ENCODE measurements around the gene SP100.

Gene SP100

DNA sequence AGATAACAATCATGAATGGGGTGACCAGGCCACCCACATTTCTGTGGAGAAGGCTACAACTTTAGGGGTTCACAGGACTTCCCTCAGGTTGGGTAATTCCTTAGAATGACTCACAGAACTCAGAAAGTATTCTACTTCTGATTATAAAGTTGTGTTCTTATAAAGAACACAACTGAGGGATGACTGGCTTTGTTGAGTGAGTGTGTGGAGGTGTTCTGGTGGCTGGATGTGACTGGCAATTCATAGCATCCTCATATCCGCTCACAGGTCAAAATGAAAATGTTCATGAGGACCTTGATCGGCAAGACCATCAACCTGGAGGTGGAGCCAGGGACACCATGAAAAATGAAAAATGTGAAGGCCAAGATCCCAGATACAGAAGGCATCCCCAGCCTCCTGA lies 153.3 kb downstream of the SP100 start:
- no peaks in the 10 kb centered on the region for H3K9me3 ChIP-seq (ENCODE audit: control insufficient read depth, insufficient read depth, low read length)

GRCh38 chr2:230570987-230571386 lies 155.0 kb downstream of the SP100 start:
- no peaks in the 10 kb centered on the region for H3K4me1 ChIP-seq (ENCODE audit: control insufficient read depth, insufficient read depth, low read length)
- H3K27me3 ChIP-seq (ENCODE audit: control insufficient read depth, insufficient read depth, low read length), result no peaks in the 10 kb centered on the region
- no peaks in the 10 kb centered on the region for H3K36me3 ChIP-seq (ENCODE audit: control insufficient read depth, insufficient read depth, low read length)
- H3K9ac ChIP-seq (ENCODE audit: low read depth, low read length), result no peak overlapping the region
- peaks cover 2% of the 10 kb centered on the region for H3K9me3 ChIP-seq (ENCODE audit: control insufficient read depth, insufficient read depth, low read length)
- no peak overlapping the region for H3K4me3 ChIP-seq (ENCODE audit: low read depth, low read length)

More for the DNA sequence above, 153.3 kb downstream of the SP100 start:
- Histone ChIP-seq H3K36me3 (ENCODE audit: control insufficient read depth, insufficient read depth, low read length) (no peaks in the 10 kb centered on the region), H3K4me1 (ENCODE audit: control insufficient read depth, insufficient read depth, low read length) (no peaks in the 10 kb centered on the region), H3K9ac (ENCODE audit: low read depth, low read length) (no peak overlapping the region), H3K27me3 (ENCODE audit: control insufficient read depth, insufficient read depth, low read length) (no peaks in the 10 kb centered on the region), H3K4me3 (ENCODE audit: low read depth, low read length) (no peak overlapping the region)

GRCh38 chr2:230575642-230576324 lies 159.8 kb downstream of the SP100 start:
- H3K36me3 ChIP-seq (ENCODE audit: control insufficient read depth, insufficient read depth, low read length), result no peaks in the 10 kb centered on the region
- no peaks in the 10 kb centered on the region for H3K27me3 ChIP-seq (ENCODE audit: control insufficient read depth, insufficient read depth, low read length)
- peaks cover 2% of the 10 kb centered on the region for H3K9me3 ChIP-seq (ENCODE audit: control insufficient read depth, insufficient read depth, low read length)
- H3K9ac ChIP-seq (ENCODE audit: low read depth, low read length), result no peak overlapping the region
- no peaks in the 10 kb centered on the region for H3K4me1 ChIP-seq (ENCODE audit: control insufficient read depth, insufficient read depth, low read length)
- no peak overlapping the region for H3K4me3 ChIP-seq (ENCODE audit: low read depth, low read length)

DNA sequence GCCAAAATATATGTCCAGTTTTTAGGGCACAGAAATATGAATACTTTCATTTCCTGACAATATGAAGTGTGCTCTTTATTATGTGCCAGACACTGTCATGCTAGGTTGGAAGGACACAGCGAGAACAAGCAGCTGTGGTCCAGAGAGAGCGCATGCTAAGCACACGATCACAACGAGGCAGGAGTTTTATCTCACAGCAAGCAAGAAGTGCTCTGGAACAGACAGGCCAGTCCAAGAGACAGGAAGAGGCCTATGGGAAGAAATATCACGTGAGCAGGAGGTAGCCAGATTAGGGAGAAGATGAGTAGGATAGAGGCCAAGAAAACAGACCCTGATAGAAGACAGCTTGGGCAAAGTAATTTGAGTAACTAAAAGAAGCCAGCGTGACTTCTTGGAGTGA lies 161.1 kb downstream of the SP100 start:
- Histone ChIP-seq H3K9ac (ENCODE audit: low read depth, low read length) (no peak overlapping the region), H3K4me1 (ENCODE audit: control insufficient read depth, insufficient read depth, low read length) (no peaks in the 10 kb centered on the region), H3K36me3 (ENCODE audit: control insufficient read depth, insufficient read depth, low read length) (no peaks in the 10 kb centered on the region), H3K27me3 (ENCODE audit: control insufficient read depth, insufficient read depth, low read length) (no peaks in the 10 kb centered on the region), H3K4me3 (ENCODE audit: low read depth, low read length) (no peak overlapping the region), H3K9me3 (ENCODE audit: control insufficient read depth, insufficient read depth, low read length) (peaks cover 2% of the 10 kb centered on the region)

DNA sequence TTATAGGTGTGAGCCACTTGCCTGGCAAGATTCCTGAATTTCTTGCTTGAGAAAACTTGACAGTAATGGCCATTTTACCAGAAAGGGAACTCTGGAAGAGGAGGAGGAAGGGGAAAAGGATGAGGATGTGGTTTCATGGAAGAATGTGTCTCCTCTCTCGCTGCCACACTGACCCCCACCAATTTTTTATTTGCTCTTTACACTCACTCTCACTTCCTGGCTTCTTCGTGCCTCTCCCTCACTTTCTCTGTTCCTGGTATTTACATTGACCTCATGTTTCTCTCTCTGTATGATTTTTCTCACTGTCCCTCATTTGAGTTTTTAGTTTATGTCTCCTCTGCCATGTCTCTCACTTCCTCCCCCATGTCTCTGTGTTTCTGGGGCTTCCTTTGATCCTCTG lies 162.1 kb downstream of the SP100 start:
- Histone ChIP-seq H3K27me3 (ENCODE audit: control insufficient read depth, insufficient read depth, low read length) (no peaks in the 10 kb centered on the region), H3K4me3 (ENCODE audit: low read depth, low read length) (no peak overlapping the region), H3K9ac (ENCODE audit: low read depth, low read length) (no peak overlapping the region), H3K9me3 (ENCODE audit: control insufficient read depth, insufficient read depth, low read length) (peaks cover 2% of the 10 kb centered on the region), H3K36me3 (ENCODE audit: control insufficient read depth, insufficient read depth, low read length) (no peaks in the 10 kb centered on the region), H3K4me1 (ENCODE audit: control insufficient read depth, insufficient read depth, low read length) (no peaks in the 10 kb centered on the region)

DNA sequence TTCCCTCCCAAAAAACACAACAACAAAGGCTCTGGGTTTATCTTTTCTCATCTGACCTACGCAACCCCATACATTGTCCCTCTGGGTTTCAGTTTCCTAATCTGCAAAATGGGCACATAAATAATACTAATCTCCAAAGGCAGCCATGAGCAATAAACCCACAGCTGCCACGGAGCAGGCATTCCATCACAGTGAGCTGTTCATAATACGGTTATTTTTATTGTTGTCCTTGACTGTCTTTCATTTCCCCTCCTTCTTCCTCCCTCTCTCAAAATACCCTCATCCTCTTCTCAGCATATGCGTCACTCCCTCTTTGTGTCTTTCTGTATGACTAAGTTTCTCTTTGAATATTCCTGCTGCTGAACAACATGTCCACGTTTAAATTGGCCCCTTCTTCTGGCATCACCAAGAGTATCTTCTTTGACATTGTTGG lies 166.9 kb downstream of the SP100 start:
- H3K36me3 ChIP-seq (ENCODE audit: control insufficient read depth, insufficient read depth, low read length), result no peaks in the 10 kb centered on the region
- H3K4me3 ChIP-seq (ENCODE audit: low read depth, low read length), result no peak overlapping the region
- H3K27me3 ChIP-seq (ENCODE audit: control insufficient read depth, insufficient read depth, low read length), result no peaks in the 10 kb centered on the region
- H3K9me3 ChIP-seq (ENCODE audit: control insufficient read depth, insufficient read depth, low read length), result no peaks in the 10 kb centered on the region
- H3K9ac ChIP-seq (ENCODE audit: low read depth, low read length), result no peak overlapping the region
- H3K4me1 ChIP-seq (ENCODE audit: control insufficient read depth, insufficient read depth, low read length), result no peaks in the 10 kb centered on the region

DNA sequence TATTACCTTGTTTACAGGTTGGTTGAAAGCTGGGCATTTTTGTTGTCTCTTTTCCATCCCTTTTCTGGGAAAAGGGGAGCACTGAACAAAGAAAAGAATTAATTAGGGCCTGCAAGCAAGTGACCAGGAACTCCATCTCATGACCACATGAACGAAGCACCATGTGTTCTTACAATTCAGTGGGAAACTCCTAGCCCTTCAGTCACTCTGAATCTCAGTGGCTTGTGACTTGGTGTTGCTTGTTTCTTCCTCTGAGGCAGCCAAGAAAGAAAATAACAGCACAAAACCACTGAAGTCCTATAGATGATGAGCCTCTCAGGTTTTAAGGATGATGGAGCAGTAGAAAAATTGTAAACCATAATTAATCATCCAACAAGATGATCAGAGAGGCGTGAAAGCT lies 167.6 kb downstream of the SP100 start:
- Histone ChIP-seq H3K36me3 (ENCODE audit: control insufficient read depth, insufficient read depth, low read length) (no peaks in the 10 kb centered on the region), H3K9ac (ENCODE audit: low read depth, low read length) (no peak overlapping the region), H3K4me1 (ENCODE audit: control insufficient read depth, insufficient read depth, low read length) (no peaks in the 10 kb centered on the region), H3K9me3 (ENCODE audit: control insufficient read depth, insufficient read depth, low read length) (no peaks in the 10 kb centered on the region), H3K27me3 (ENCODE audit: control insufficient read depth, insufficient read depth, low read length) (no peaks in the 10 kb centered on the region), H3K4me3 (ENCODE audit: low read depth, low read length) (no peak overlapping the region)

DNA sequence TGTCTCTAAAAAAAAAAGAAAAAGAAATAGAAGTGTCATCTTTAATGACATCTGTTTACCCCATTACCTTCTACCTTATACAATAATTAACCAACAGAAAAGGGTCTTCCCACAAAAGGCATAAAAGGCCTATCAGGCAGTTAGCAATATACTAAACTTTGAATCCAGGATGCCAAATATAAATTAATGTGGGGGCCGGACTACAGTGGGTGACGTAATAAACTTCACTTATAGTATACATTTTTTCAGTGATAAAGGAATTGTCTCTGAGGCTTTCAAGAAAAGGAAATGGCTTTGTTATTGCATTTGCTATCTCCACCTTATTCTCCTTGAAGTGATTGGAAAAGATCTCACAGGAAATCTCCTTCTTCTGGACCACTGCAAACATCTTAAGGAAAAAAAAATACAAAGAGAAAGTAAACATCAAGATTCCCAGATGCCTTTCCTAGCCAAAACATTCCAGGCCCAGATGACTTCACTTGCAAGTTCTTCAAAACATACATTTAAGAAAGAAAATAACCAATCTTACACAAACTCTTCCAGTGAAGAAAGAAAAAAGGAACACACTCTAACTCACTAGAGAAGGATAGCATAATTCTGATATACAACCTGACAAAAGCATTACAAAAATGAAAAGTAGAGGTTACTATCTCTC lies 170.5 kb downstream of the SP100 start:
- no peak overlapping the region for H3K9ac ChIP-seq (ENCODE audit: low read depth, low read length)
- no peak overlapping the region for H3K4me3 ChIP-seq (ENCODE audit: low read depth, low read length)
- no peaks in the 10 kb centered on the region for H3K4me1 ChIP-seq (ENCODE audit: control insufficient read depth, insufficient read depth, low read length)
- no peaks in the 10 kb centered on the region for H3K36me3 ChIP-seq (ENCODE audit: control insufficient read depth, insufficient read depth, low read length)
- H3K27me3 ChIP-seq (ENCODE audit: control insufficient read depth, insufficient read depth, low read length), result no peaks in the 10 kb centered on the region
- no peaks in the 10 kb centered on the region for H3K9me3 ChIP-seq (ENCODE audit: control insufficient read depth, insufficient read depth, low read length)

DNA sequence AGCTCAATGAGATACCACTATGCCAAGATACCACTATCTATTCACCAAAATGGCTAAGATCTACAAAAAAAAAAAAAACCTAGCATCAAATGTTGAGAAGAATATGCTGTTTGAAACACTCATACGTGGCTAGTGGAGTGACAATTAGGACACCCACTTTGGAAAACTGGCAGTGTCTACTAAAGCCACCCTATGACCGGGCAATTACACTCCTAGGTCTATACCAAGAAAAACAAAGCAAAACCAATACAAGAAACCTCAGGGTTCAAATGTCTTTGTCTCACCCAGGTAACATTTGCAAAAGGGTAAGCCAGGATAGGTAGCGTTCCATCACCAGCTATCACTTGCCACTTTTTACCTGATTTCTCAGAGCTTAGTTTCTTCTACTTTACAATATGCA lies 173.0 kb downstream of the SP100 start:
- Histone ChIP-seq H3K9me3 (ENCODE audit: control insufficient read depth, insufficient read depth, low read length) (no peaks in the 10 kb centered on the region), H3K4me1 (ENCODE audit: control insufficient read depth, insufficient read depth, low read length) (no peaks in the 10 kb centered on the region), H3K4me3 (ENCODE audit: low read depth, low read length) (no peak overlapping the region), H3K36me3 (ENCODE audit: control insufficient read depth, insufficient read depth, low read length) (no peaks in the 10 kb centered on the region), H3K27me3 (ENCODE audit: control insufficient read depth, insufficient read depth, low read length) (no peaks in the 10 kb centered on the region), H3K9ac (ENCODE audit: low read depth, low read length) (no peak overlapping the region)

GRCh38 chr2:230589497-230590015 lies 173.6 kb downstream of the SP100 start:
- Histone ChIP-seq H3K4me3 (ENCODE audit: low read depth, low read length) (no peak overlapping the region), H3K36me3 (ENCODE audit: control insufficient read depth, insufficient read depth, low read length) (no peaks in the 10 kb centered on the region), H3K27me3 (ENCODE audit: control insufficient read depth, insufficient read depth, low read length) (no peaks in the 10 kb centered on the region), H3K9ac (ENCODE audit: low read depth, low read length) (no peak overlapping the region), H3K4me1 (ENCODE audit: control insufficient read depth, insufficient read depth, low read length) (no peaks in the 10 kb centered on the region), H3K9me3 (ENCODE audit: control insufficient read depth, insufficient read depth, low read length) (no peaks in the 10 kb centered on the region)

DNA sequence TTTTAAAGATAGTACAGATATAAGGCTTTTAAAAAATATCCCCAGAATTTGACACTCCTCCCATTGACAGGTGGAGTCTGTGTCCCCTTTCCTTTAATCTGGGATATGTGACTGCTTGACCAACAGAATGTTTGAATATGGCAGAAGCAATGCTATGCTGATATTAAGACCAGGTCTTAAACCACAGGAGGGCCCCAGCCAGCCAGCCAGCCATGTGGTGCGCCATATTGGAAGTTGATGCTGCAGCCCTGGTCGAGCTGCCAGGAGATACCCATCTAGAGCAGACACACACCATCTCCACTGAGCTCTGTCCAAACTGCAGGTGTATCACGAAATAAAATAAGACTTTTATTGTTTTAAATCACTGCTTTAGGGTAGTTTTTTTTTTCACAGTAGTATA lies 174.3 kb downstream of the SP100 start:
- Histone ChIP-seq H3K9ac (ENCODE audit: low read depth, low read length) (no peak overlapping the region), H3K4me3 (ENCODE audit: low read depth, low read length) (no peak overlapping the region), H3K4me1 (ENCODE audit: control insufficient read depth, insufficient read depth, low read length) (no peaks in the 10 kb centered on the region), H3K9me3 (ENCODE audit: control insufficient read depth, insufficient read depth, low read length) (no peaks in the 10 kb centered on the region), H3K27me3 (ENCODE audit: control insufficient read depth, insufficient read depth, low read length) (no peaks in the 10 kb centered on the region), H3K36me3 (ENCODE audit: control insufficient read depth, insufficient read depth, low read length) (no peaks in the 10 kb centered on the region)

DNA sequence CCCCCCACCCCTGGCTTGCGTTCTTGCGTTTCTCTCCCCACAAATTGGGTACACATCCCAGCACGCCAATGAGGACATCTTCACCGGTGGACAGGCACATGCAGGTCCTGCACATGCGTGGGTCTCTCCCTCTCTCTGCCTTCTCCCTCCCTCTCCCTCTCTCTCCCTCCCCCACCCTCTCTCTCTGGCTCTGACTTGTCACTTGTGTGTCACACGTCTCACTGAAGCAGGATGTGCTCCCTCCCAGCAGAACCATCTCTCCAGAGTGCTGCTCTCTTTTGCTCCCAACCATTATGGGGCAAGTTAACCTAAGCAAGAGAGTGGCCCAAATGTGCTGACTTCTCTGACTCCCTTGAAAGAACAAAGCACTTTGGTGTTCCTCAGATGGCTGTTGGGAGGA lies 175.8 kb downstream of the SP100 start:
- no peaks in the 10 kb centered on the region for H3K4me1 ChIP-seq (ENCODE audit: control insufficient read depth, insufficient read depth, low read length)
- H3K9ac ChIP-seq (ENCODE audit: low read depth, low read length), result no peak overlapping the region
- no peaks in the 10 kb centered on the region for H3K27me3 ChIP-seq (ENCODE audit: control insufficient read depth, insufficient read depth, low read length)
- no peaks in the 10 kb centered on the region for H3K9me3 ChIP-seq (ENCODE audit: control insufficient read depth, insufficient read depth, low read length)
- no peaks in the 10 kb centered on the region for H3K36me3 ChIP-seq (ENCODE audit: control insufficient read depth, insufficient read depth, low read length)
- no peak overlapping the region for H3K4me3 ChIP-seq (ENCODE audit: low read depth, low read length)

All from iPS-15b (cell line).